GM12891 (cell line): ENCODE data around the gene ZBTB43.

ENCODE experiments used
- PAX5 ChIP-seq: IDR thresholded peaks from 2 replicates; pipeline ENCODE4 v1.6.1; 2011; ENCODE audit warnings: low read length, moderate library complexity, mild to moderate bottlenecking; ENCODE audit not compliant: insufficient read depth, severe bottlenecking
- POLR2A ChIP-seq: IDR thresholded peaks from 2 replicates; pipeline ENCODE4 v1.6.1; 2011; ENCODE audit warnings: low read depth, low read length, control low read depth
- POLR2AphosphoS5 ChIP-seq: IDR thresholded peaks from 2 replicates; pipeline ENCODE4 v1.6.1; 2011; ENCODE audit warnings: low read depth, low read length, control low read depth
- POU2F2 ChIP-seq: IDR thresholded peaks from 2 replicates; pipeline ENCODE4 v1.6.1; 2011; ENCODE audit warnings: low read depth, mild to moderate bottlenecking, control low read depth, low read length, moderate library complexity
- SPI1 ChIP-seq: IDR thresholded peaks from 2 replicates; pipeline ENCODE4 v1.6.1; 2011; ENCODE audit warnings: low read depth, low read length, control low read depth
- TAF1 ChIP-seq: IDR thresholded peaks from 2 replicates; pipeline ENCODE4 v1.6.1; 2011; ENCODE audit warnings: low read depth, low read length, control low read depth

- TF ChIP-seq POLR2A (no peak), POLR2AphosphoS5 (no peak), SPI1 (no peak), TAF1 (no peak), PAX5 (no peak), POU2F2 (no peak)
Observed at GRCh38 chr9:126756238-126756637, 48.6 kb upstream of the ZBTB43 start.
